Adrenal gland (tissue), 12 donors: ENCODE results near the gene SUMO1. TPM values are rescaled to one million over a fixed set of nuclear protein-coding genes. Genes with fewer than 3 reads are reported as not detected.
"Not testable (repeated sequence)": the region's sequence is repeated elsewhere in the genome, so short reads cannot be mapped to it uniquely, and the experiment has no call there.

Source experiments
- DNase-seq, 7 donors: peaks; one replicate each; pipeline ENCODE4 v3.0.0-alpha.2; 2019 to 2020
- H3K27ac ChIP-seq, 5 donors: fragments of 200-600 bp; sonication (generic) in 4 of 5; 1 replicate in 3 of 5; 2 replicates in 2 of 5; pipeline versions ENCODE4 v1.5.1 to v1.8.0; 2016 to 2020; ENCODE audit warnings: mild to moderate bottlenecking in 1 of 5
- H3K27me3 ChIP-seq: fragments of 200-600 bp; 2 replicates; pipeline ENCODE4 v1.8.0; 2021
- H3K36me3 ChIP-seq, 2 donors: fragments of 200-600 bp; replicated peaks in 1 of 2; 1 replicate in 1 of 2; 2 replicates in 1 of 2; pipeline versions ENCODE4 v1.5.1 to v1.8.0; 2018 to 2022
- H3K4me1 ChIP-seq, 2 donors: fragments of 200-600 bp; replicated peaks in 1 of 2; 1 replicate in 1 of 2; 2 replicates in 1 of 2; pipeline versions ENCODE4 v1.5.1 to v1.8.0; 2018 to 2021
- H3K4me3 ChIP-seq, 4 donors: fragments of 200-600 bp; sonication (generic) in 3 of 4; one replicate each; pipeline ENCODE4 v1.5.1; 2016 to 2018
- H3K9me3 ChIP-seq, 3 donors: fragments of 200-600 bp; sonication (generic) in 1 of 3; replicated peaks in 1 of 3; 1 replicate in 2 of 3; 2 replicates in 1 of 3; pipeline versions ENCODE4 v1.5.1 to v1.8.0; 2016 to 2021
- POLR2A ChIP-seq, 2 donors: fragments of 450-650 bp; IDR thresholded peaks; one replicate each; pipeline ENCODE4 v1.6.1; 2017; ENCODE audit warnings: antibody characterized with exemption in 2 of 2, mild to moderate bottlenecking in 2 of 2, moderate library complexity in 1 of 2
- WGBS, 4 donors: extraction: QIAGEN DNeasy Blood & Tissue Kit in 2 of 4; methylation state at CpG; one replicate each; pipeline versions ENCODE4 v1.1.5 to v1.1.7; 2013 to 2017; 5-methylcytosine and 5-hydroxymethylcytosine counted together
- intact Hi-C, 2 donors: fragments of 100-400 bp; cut with DNase I; formaldehyde crosslinking; loops; one replicate each; pipeline versions ENCODE4 v1.14.1 to v1.15.0; 2022 to 2023
- polyA plus RNA-seq, 3 donors: library from polyadenylated mRNA; stranded (reverse); fragments of 200-250 nt in 2 of 3; fragments of 350-450 nt in 1 of 3; fragmentation: Illumina TruSeq in 1 of 3; extraction: RNeasy Lipid Tissue Mini Kit (QIAGEN cat#74804) in 1 of 3; gene quantifications; one replicate each; pipeline ENCODE4 v1.2.3, GENCODE V29; 2013 to 2014
- total RNA-seq, 9 donors: library from RNA; depleted of rRNA in 4 of 9; stranded (reverse); fragments of >200 nt in 4 of 9; fragments of 120-200 nt in 1 of 9; fragmentation: NEBNext Ultra II Directional in 1 of 9; extraction: Animal tissue kit (Norgen Biotek cat#: 25700) in 1 of 9; gene quantifications; one replicate each; pipeline versions ENCODE4 v1.1.0 to v1.2.4, GENCODE V29; 2013 to 2023
- TF ChIP-seq, protein P1 (sequence below), 6 experiments: fragments of 450-650 bp in 4 of 6; fragments of 200-600 bp in 2 of 6; sonication (generic) in 1 of 6; IDR thresholded peaks; 1 replicate in 5 of 6; 2 replicates in 1 of 6; pipeline versions ENCODE4 v1.5.1 to v1.8.0; 2016 to 2021; ENCODE audit warnings: antibody characterized with exemption in 6 of 6, mild to moderate bottlenecking in 2 of 6, moderate library complexity in 1 of 6
- donor health status: healthy with polysubstance abuse.
- donor health status: Bipolar disorder and iron deficiency.
- donor health status: DM: yes; HTN: yes; CAD: no.
- donor health status: DM: no; HTN: no; CAD: no.
- donor health status: DM: no; HTN: no; CAD: no.
- donor health status: DM: yes; HTN: yes; CAD: no.

Gene SUMO1
- total and polyA plus RNA-seq, 12 donors: 53.1 to 182 (median 103) TPM

DNA sequence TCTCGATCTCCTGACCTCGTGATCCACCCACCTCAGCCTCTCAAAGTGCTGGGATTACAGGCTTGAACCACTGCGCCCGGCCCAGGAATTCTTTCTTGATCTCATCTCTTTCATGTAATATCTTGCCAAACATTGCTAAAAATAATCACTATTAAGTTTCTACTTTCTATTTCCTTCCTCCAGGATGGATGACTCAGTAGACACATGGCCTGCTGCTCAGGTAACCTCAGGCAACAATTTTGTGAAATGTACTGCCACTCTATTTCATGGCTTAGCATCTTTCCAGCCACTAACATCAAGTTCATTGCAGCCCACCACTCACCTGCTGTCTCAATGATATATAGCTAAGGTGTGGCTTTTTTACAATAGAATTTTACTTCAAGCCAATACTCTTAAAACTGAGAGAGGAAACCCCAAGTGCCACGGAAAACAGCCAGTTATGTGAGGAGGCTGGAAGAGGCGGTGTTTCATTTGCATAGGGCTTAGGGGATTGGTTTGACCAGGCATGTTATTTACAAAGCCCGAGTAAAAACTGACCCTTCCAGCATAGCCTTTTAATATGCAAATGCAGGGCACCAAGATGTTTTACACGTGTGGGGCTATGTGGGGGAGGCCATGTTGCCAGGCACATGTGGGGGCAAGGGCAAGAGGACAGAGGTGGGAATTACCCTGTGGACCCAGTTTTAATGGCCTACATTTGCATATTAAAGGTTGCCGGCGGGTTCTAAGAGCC, 11.3 kb upstream of the SUMO1 start:
- H3K9me3 ChIP-seq: no peaks in the 10 kb centered on the region
- intact Hi-C loops: no loop called here
- H3K27me3 ChIP-seq: no peaks in the 10 kb centered on the region
- TF ChIP-seq, protein P1, sequence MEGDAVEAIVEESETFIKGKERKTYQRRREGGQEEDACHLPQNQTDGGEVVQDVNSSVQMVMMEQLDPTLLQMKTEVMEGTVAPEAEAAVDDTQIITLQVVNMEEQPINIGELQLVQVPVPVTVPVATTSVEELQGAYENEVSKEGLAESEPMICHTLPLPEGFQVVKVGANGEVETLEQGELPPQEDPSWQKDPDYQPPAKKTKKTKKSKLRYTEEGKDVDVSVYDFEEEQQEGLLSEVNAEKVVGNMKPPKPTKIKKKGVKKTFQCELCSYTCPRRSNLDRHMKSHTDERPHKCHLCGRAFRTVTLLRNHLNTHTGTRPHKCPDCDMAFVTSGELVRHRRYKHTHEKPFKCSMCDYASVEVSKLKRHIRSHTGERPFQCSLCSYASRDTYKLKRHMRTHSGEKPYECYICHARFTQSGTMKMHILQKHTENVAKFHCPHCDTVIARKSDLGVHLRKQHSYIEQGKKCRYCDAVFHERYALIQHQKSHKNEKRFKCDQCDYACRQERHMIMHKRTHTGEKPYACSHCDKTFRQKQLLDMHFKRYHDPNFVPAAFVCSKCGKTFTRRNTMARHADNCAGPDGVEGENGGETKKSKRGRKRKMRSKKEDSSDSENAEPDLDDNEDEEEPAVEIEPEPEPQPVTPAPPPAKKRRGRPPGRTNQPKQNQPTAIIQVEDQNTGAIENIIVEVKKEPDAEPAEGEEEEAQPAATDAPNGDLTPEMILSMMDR (IDR thresholded peaks at IDR 0.05): no peak
- TF ChIP-seq POLR2A (IDR thresholded peaks at IDR 0.05): no peak
- H3K4me3 ChIP-seq: no peak overlapping the region
- DNase-seq: no peak
- no peaks in the 10 kb centered on the region for H3K4me1 ChIP-seq
- 64 to 67% (median 66%) methylated on average over 10 of the region's 10 CpGs for WGBS, 4 donors
- H3K36me3 ChIP-seq: no peaks in the 10 kb centered on the region
- no peak overlapping the region for H3K27ac ChIP-seq

- WGBS, 4 donors: 92 to 98% (median 93%) methylated on average over 5 of the region's 5 CpGs
- H3K36me3 ChIP-seq, H3K4me3 ChIP-seq, H3K27ac ChIP-seq, H3K9me3 ChIP-seq, H3K27me3 ChIP-seq, H3K4me1 ChIP-seq, intact Hi-C loops, DNase-seq: not testable (repeated sequence)
Measured at GRCh38 chr2:202247710-202248109, 9.3 kb upstream of the SUMO1 start.

DNA sequence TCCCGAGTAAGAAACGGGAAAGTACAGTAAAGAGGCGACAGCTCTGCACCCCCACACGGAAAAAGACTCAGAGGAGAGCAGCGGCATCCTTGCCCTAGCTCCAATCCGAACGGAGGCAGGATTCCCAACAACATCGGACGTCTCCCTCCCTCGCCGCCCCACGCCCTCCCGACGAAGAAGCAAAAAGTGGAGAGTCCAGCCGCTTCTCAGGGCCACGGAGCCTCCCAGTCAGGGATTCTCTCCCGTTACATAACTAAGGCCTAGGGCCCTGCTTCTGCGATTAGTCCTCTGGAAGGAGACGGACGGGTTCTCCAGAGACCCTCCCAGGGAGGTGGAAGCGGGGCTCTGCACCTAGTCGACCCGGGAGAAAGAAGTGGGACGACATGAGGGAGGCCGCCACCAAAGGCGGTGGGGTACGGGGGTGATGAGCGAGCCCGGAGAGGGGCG, 587 bp downstream of the SUMO1 start:
- intact Hi-C loops: no loop called here
- peaks cover 12 to 29% of the 10 kb centered on the region in 2 donors for H3K4me1 ChIP-seq
- no peaks in the 10 kb centered on the region for H3K9me3 ChIP-seq
- no peaks in the 10 kb centered on the region for H3K36me3 ChIP-seq
- H3K4me3 ChIP-seq: peak overlapping the region; percentile 74 to 90 (median 84)
- peak; percentile 42 to 68 (median 51) for DNase-seq
- no peaks in the 10 kb centered on the region for H3K27me3 ChIP-seq
- H3K27ac ChIP-seq: peak overlapping the region; percentile 64 to 96 (median 93)
- TF ChIP-seq, protein P1 (IDR thresholded peaks at IDR 0.05): no peak
- TF ChIP-seq POLR2A (IDR thresholded peaks at IDR 0.05): peak in 1 of 2 donors; percentile 50
- WGBS, 4 donors: 0 to 1% (median 0%) methylated on average over 11 to 30 of the region's 30 CpGs

DNA sequence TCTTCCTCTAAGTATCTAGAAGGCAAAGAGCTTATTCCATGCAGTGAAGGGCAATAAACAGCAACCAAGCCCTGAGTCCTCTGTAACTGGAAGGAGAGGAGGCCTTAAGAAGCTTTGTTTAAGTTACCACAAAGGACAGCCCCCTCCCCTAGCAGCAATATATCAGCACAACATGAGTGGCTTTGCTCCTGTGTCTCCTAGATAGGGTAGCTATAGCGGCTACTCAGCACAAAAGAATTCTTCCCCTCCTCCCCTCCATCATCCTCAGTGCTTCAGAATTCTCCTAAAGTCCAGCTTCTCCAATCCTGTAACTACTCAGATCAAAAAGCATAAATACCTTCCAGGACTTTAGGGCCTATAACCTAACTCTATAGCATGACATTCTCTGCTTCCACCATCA, 16.5 kb downstream of the SUMO1 start:
- Histone ChIP-seq H3K27me3 (no peaks in the 10 kb centered on the region), H3K4me1 (peaks cover 10 to 17% of the 10 kb centered on the region in 2 donors), H3K36me3 (peaks cover 0 to 7% of the 10 kb centered on the region in 2 donors), H3K9me3 (no peaks in the 10 kb centered on the region), H3K27ac (no peak overlapping the region), H3K4me3 (no peak overlapping the region)
- WGBS, 4 donors: 67 to 84% (median 77%) methylated on average over 1 of the region's 1 CpG
- TF ChIP-seq, protein P1 (IDR thresholded peaks at IDR 0.05): no peak
- no peak for TF ChIP-seq POLR2A (IDR thresholded peaks at IDR 0.05)
- DNase-seq: no peak
- intact Hi-C loops: no loop called here

GRCh38 chr2:202215179-202215578, 23.2 kb downstream of the SUMO1 start:
- H3K36me3 ChIP-seq: peaks cover 0 to 34% of the 10 kb centered on the region in 2 donors
- 95 to 100% (median 100%) methylated on average over 1 of the region's 1 CpG for WGBS, 4 donors

More at GRCh38 chr2:202215179-202215578, 23.2 kb downstream of the SUMO1 start:
- Histone ChIP-seq H3K27me3 (no peaks in the 10 kb centered on the region), H3K4me1 (no peaks in the 10 kb centered on the region), H3K27ac (no peak overlapping the region), H3K9me3 (no peaks in the 10 kb centered on the region), H3K4me3 (no peak overlapping the region)
- no peak for DNase-seq
- intact Hi-C loops: no loop called here
- TF ChIP-seq, protein P1 (IDR thresholded peaks at IDR 0.05): no peak
- TF ChIP-seq POLR2A (IDR thresholded peaks at IDR 0.05): no peak
